ENCODE data around the gene FZR1.
"Not testable (repeated sequence)": the region's sequence is repeated elsewhere in the genome, so short reads cannot be mapped to it uniquely, and the experiment has no call there.

Gene FZR1

DNA sequence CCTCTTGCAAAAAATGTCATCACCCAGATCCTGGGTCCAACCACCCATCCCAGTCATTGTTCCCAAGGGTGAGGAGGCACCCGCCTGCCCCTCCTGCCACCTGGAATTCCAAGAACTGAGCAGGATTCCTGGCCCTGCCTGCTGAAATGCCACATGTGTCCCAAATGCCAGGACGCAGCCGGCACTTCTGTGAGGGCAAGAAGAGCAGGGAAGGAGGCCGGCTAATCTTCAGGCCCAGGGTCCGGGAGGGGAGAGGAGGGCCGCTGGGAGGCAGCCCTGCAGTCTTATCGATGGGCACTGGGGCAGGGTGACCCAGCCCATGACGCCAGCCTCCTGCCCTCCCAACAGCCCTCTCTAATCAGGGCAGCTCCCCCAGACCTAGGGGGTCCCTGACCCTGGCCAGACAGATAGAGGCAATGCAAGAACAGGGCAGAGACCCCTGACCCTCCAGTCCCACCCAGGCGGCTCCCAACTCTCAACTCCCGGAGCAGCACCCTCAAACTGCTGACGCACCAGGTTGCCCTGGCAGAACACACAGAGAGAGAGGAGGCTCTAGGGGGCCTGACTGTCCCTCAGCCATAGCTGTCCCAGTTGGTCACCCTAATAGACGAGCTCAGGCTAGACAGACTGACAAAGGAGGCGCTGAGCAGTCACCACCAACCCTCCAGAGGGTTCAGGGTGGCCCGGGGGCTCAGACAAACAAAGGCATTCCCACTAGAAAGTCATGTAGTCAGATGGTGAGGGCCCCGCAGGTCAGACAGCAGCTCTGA lies 49.7 kb downstream of the FZR1 start:
- no peak for DNase-seq (ENCODE audit: low read depth)
- TF ChIP-seq, protein P1, sequence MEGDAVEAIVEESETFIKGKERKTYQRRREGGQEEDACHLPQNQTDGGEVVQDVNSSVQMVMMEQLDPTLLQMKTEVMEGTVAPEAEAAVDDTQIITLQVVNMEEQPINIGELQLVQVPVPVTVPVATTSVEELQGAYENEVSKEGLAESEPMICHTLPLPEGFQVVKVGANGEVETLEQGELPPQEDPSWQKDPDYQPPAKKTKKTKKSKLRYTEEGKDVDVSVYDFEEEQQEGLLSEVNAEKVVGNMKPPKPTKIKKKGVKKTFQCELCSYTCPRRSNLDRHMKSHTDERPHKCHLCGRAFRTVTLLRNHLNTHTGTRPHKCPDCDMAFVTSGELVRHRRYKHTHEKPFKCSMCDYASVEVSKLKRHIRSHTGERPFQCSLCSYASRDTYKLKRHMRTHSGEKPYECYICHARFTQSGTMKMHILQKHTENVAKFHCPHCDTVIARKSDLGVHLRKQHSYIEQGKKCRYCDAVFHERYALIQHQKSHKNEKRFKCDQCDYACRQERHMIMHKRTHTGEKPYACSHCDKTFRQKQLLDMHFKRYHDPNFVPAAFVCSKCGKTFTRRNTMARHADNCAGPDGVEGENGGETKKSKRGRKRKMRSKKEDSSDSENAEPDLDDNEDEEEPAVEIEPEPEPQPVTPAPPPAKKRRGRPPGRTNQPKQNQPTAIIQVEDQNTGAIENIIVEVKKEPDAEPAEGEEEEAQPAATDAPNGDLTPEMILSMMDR (IDR thresholded peaks at IDR 0.05; ENCODE audit: insufficient read depth, low read depth, low read length, missing control alignments): no peak
- peak overlapping the region; percentile 80 for H3K4me3 ChIP-seq (ENCODE audit: low read length)

DNA sequence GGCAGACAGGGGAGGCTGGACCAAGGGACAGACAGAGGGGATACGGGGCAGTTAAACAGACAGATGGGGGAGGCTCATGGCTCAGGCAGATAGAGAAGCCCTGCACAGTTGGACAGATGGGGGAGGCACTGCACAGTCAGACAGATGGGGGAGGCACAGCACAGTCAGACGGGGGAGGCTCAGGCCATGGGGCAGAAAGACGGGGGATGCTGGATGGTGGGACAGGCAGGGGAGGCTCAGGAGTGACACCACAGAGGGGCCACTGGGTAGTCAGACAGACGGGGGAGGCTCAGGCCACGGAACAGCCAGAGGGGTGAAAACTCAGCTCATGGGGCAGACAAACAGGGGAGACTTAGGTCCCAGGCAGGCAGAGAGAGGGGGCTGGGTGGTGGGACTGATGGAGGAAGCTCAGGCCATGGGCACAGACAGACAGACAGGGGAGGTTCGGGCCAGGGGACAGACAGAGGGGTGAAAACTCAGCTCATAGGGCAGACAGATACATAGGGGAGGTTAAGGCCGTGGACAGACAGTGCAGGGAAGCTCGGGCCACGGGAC lies 50.4 kb downstream of the FZR1 start:
- TF ChIP-seq, protein P1 (IDR thresholded peaks at IDR 0.05; ENCODE audit: insufficient read depth, low read depth, low read length, missing control alignments): no peak
- DNase-seq (ENCODE audit: low read depth): no peak
- peak overlapping the region; percentile 80 for H3K4me3 ChIP-seq (ENCODE audit: low read length)

- H3K4me3 ChIP-seq (ENCODE audit: low read length): peak overlapping the region; percentile 80
- peak; percentile 66 for DNase-seq (ENCODE audit: low read depth)
- TF ChIP-seq, protein P1 (IDR thresholded peaks at IDR 0.05; ENCODE audit: insufficient read depth, low read depth, low read length, missing control alignments): no peak
Measured at GRCh38 chr19:3556978-3557460, 50.9 kb downstream of the FZR1 start.

DNA sequence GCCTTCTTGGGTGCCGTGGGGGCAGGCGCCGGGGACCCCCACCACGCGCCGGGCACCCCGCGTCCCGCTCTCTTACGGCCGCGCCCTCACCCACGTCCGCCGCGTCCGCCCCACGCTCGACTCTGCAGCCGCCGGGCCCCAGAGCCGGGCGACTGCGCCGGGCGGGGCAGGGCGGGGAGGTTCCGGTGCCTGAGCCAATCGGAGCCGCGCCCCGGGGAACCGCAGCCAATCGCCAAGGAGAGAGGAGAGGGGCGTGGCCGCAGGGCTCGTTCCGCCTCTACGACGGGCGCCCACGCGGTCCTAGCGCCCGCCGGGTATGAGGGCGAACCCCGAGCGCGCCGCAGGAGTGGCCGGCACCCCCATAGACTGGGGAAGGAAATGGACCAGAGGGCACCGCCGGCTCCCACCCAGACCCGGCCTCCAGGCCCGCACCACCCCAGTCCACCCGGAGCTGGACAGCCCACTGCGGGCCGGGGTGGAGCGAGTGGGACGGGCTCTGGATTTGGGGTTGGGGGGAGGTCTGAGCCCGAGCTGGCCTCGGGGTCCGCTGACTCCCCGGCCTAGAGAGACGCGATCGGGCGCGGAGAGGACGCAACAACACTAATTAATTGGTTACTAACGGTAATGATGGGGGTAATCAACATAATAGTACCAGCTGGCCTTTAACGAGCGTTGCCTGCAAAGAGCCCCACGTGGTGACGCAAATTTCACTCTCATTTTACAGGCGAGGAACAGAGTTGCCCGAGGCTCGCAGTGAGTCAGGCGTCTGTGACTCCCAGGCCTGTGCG lies 51.5 kb downstream of the FZR1 start, which contains the start of gene MFSD12:
Gene MFSD12, minus strand, starts transcription at position 126 of the 788 bp plus-strand sequence. CDS start 183 bp downstream, outside the sequence.
- H3K4me3 ChIP-seq (ENCODE audit: low read length): peak within 1 kb of the TSS; percentile 80
- TF ChIP-seq, protein P1 (IDR thresholded peaks at IDR 0.05; ENCODE audit: insufficient read depth, low read depth, low read length, missing control alignments): no peak
- DNase-seq (ENCODE audit: low read depth): peak; percentile 96

DNA sequence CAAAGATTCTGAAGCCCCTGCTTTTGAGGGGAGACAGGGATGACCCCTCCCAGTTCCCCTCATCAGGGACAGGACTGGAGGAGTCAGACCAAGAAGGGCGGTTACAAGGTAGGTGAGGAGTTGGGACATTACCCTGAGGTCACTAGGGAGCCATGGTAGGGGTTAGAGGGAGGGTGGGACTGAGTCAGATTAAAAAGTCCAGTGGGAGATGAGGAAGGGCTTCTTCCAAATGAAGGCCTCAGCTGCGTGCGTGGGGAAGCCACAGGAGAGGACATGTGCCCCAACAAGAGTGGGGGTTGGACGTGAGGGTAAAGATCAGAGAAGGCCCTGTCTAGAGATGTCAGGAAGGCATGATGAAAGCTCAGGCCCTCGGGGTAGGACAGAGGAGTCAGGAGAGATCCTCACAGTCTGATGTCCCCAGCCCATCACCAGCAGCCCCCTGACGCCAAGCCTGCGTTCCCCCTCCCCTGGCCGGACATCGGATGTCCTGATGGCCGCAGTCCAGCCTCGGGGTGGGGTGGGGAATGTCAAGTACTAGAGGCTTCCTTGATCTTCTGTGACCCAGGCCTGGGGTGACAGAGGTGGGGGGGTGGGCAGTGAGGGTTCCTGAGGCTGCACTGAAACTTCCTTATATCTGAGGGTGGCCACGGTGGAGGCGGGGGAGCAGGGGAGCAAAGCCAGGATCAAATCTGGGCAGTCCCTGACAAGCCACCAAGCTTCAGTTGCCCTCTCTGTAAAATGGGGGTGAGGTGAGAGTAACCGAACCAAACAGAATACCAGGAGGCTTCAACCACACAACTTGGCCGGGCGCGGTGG lies 57.8 kb downstream of the FZR1 start:
- DNase-seq (ENCODE audit: low read depth): no peak
- TF ChIP-seq, protein P1 (IDR thresholded peaks at IDR 0.05; ENCODE audit: insufficient read depth, low read depth, low read length, missing control alignments): no peak
- no peak overlapping the region for H3K4me3 ChIP-seq (ENCODE audit: low read length)

DNA sequence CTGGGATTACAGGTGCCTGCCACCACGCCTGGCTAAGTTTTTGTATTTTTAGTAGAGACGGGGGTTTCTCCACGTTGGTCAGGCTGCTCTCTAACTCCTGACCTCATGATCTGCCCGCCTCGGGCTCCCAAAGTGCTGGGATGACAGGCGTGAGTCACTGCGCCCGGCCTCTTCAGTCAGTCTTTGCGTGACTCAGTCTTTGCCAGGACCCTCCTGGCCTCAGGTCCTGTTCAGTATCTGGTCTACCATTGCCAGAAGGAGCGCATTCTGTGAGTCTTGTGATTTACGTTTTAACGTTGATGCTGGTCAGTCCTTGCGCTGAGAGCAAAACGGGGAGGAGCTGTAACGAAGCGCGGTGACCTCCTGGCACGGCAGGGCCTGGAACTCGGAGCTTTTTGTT lies 59.0 kb downstream of the FZR1 start:
- no peak overlapping the region for H3K4me3 ChIP-seq (ENCODE audit: low read length)
- no peak for DNase-seq (ENCODE audit: low read depth)
- TF ChIP-seq, protein P1 (IDR thresholded peaks at IDR 0.05; ENCODE audit: insufficient read depth, low read depth, low read length, missing control alignments): no peak

- not testable (repeated sequence) for H3K4me3 ChIP-seq (ENCODE audit: low read length); DNase-seq (ENCODE audit: low read depth)
Measured at GRCh38 chr19:3570042-3570441, 63.9 kb downstream of the FZR1 start.

Data from epithelial cell of esophagus (primary cell).